ENCODE measurements around the gene HIPK3.

The HIPK3 gene

GRCh38 chr11:33394431-33395109 lies 137.4 kb downstream of the HIPK3 start:
- DNase-seq, result no peak

- DNase-seq, result no peak
Observed at GRCh38 chr11:33396361-33396760, 139.2 kb downstream of the HIPK3 start.

GRCh38 chr11:33399421-33399820 lies 142.2 kb downstream of the HIPK3 start:
- DNase-seq, result no peak

GRCh38 chr11:33402066-33402465 lies 144.9 kb downstream of the HIPK3 start:
- no peak for DNase-seq

DNA sequence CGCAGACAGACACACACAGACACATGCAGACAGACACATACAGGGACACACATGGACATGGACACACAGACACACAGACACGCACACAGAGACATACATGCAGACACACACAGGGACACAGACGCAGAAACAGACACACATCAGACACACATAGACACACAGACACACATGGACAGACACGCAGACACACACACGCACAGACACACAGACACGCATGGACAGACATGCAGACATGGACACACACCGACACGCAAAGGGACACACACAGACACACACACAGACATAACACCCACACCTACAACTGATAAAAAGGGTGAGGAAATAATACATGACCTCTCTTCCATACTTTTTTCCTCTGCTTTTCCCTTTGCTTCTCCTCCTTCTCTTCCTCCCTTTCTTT lies 146.2 kb downstream of the HIPK3 start:
- DNase-seq, result no peak

GRCh38 chr11:33405834-33406602 lies 148.8 kb downstream of the HIPK3 start:
- DNase-seq, result no peak
